Measurements from ENCODE around the gene NPC1. TPM values are rescaled to one million over a fixed set of nuclear protein-coding genes. Genes with fewer than 3 reads are reported as not detected.

NPC1 gene
- 65.6 TPM for polyA plus RNA-seq (2013, experiment 1 of 2)
- polyA plus RNA-seq (2013, experiment 2 of 2) = 62.1 TPM

GRCh38 chr18:23586249-23587196 is at the start of gene NPC1:
NPC1 (minus strand) TSS chr18:23586506; CDS start chr18:23586343, 163 bp downstream.
- under 1% methylated on average over 78 of the region's 95 CpGs for WGBS

GRCh38 chr18:23636071-23636399 is 49.7 kb upstream of the NPC1 start:
- H2BK120ac ChIP-seq (ENCODE audit: low read depth, low read length) = no peak overlapping the region
- no peak overlapping the region for H3K23ac ChIP-seq (ENCODE audit: low read length in 2 of 2)
- no peak overlapping the region for H2BK15ac ChIP-seq (ENCODE audit: low read depth, poor library complexity, severe bottlenecking)
- H4K91ac ChIP-seq (ENCODE audit: low read length) = no peak overlapping the region
- H3K36me3 ChIP-seq (ENCODE audit: control insufficient read depth in 1 of 2, insufficient read depth in 2 of 2, low read depth in 1 of 2, low read length in 2 of 2) = peaks cover 0 to 16% of the 10 kb centered on the region in 2 experiments
- no peak overlapping the region for H3K4me3 ChIP-seq (ENCODE audit: insufficient read depth in 1 of 2, low read depth in 1 of 2, low read length in 2 of 2)
- H2BK12ac ChIP-seq (ENCODE audit: low read length in 2 of 2) = no peak overlapping the region
- no peaks in the 10 kb centered on the region for H3K27me3 ChIP-seq (ENCODE audit: control insufficient read depth in 1 of 2, insufficient read depth in 1 of 2, low read length in 2 of 2)
- DNase-seq = no peak
- H3K4me1 ChIP-seq (ENCODE audit: control insufficient read depth, insufficient read depth, low read depth, low read length) = peaks cover 5% of the 10 kb centered on the region
- H3K4me2 ChIP-seq (ENCODE audit: low read length, poor library complexity, severe bottlenecking) = no peak overlapping the region
- no peak overlapping the region for H2BK5ac ChIP-seq (ENCODE audit: low read depth, low read length, poor library complexity, severe bottlenecking)
- no peak overlapping the region for H2AK5ac ChIP-seq (ENCODE audit: low read length, severe bottlenecking)
- H3K14ac ChIP-seq (ENCODE audit: low read length in 2 of 2) = no peak overlapping the region
- H3K18ac ChIP-seq (ENCODE audit: low read depth in 1 of 2, low read length in 2 of 2) = no peak overlapping the region
- H4K8ac ChIP-seq (ENCODE audit: low read length) = no peak overlapping the region
- 75% methylated on average over 1 of the region's 3 CpGs for whole genome bisulfite sequencing
- H3K4ac ChIP-seq (ENCODE audit: low read depth in 1 of 2, low read length in 2 of 2) = no peak overlapping the region
- H3K9me3 ChIP-seq (ENCODE audit: control insufficient read depth, low read length) = no peaks in the 10 kb centered on the region
- H3K9ac ChIP-seq (ENCODE audit: low read length) = no peak overlapping the region
- H2AFZ ChIP-seq (ENCODE audit: low read depth, low read length) = no peak overlapping the region
- no peak overlapping the region for H3K27ac ChIP-seq (ENCODE audit: low read length, poor library complexity, severe bottlenecking)
- H3K79me1 ChIP-seq (replicated peaks; ENCODE audit: low read length, poor library complexity, severe bottlenecking) = no peaks in the 10 kb centered on the region

More at GRCh38 chr18:23586249-23587196, at the start of gene NPC1:
- H2AFZ ChIP-seq (ENCODE audit: low read depth, low read length) = no peak within 1 kb of the TSS
- H3K9me3 ChIP-seq (ENCODE audit: control insufficient read depth, low read length) = no peaks in the 10 kb centered on the region
- H3K9ac ChIP-seq (ENCODE audit: low read length) = peak within 1 kb of the TSS; percentile 95
- H4K8ac ChIP-seq (ENCODE audit: low read length) = peak within 1 kb of the TSS; percentile 92
- H2BK5ac ChIP-seq (ENCODE audit: low read depth, low read length, poor library complexity, severe bottlenecking) = peak within 1 kb of the TSS; percentile 93
- H2BK12ac ChIP-seq (ENCODE audit: low read length in 2 of 2) = peak within 1 kb of the TSS; percentile 12 to 98
- peak within 1 kb of the TSS; percentile 96 for H3K4ac ChIP-seq (ENCODE audit: low read depth in 1 of 2, low read length in 2 of 2)
- H2AK5ac ChIP-seq (ENCODE audit: low read length, severe bottlenecking) = no peak within 1 kb of the TSS
- H3K79me1 ChIP-seq (replicated peaks; ENCODE audit: low read length, poor library complexity, severe bottlenecking) = peaks cover 6% of the 10 kb centered on the region
- peak within 1 kb of the TSS; percentile 37 to 46 for H3K23ac ChIP-seq (ENCODE audit: low read length in 2 of 2)
- peak within 1 kb of the TSS in 1 of 2 experiments; percentile 95 for H3K14ac ChIP-seq (ENCODE audit: low read length in 2 of 2)
- H3K36me3 ChIP-seq (ENCODE audit: control insufficient read depth in 1 of 2, insufficient read depth in 2 of 2, low read depth in 1 of 2, low read length in 2 of 2) = peaks cover 0 to 27% of the 10 kb centered on the region in 2 experiments
- peak within 1 kb of the TSS; percentile 98 for H3K18ac ChIP-seq (ENCODE audit: low read depth in 1 of 2, low read length in 2 of 2)
- peak within 1 kb of the TSS; percentile 99 for H4K91ac ChIP-seq (ENCODE audit: low read length)
- peak within 1 kb of the TSS; percentile 100 for H2BK15ac ChIP-seq (ENCODE audit: low read depth, poor library complexity, severe bottlenecking)
- H2BK120ac ChIP-seq (ENCODE audit: low read depth, low read length) = peak within 1 kb of the TSS; percentile 99
- peak within 1 kb of the TSS; percentile 86 for H3K4me2 ChIP-seq (ENCODE audit: low read length, poor library complexity, severe bottlenecking)
- peak within 1 kb of the TSS; percentile 99 for H3K27ac ChIP-seq (ENCODE audit: low read length, poor library complexity, severe bottlenecking)
- H3K27me3 ChIP-seq (ENCODE audit: control insufficient read depth in 1 of 2, insufficient read depth in 1 of 2, low read length in 2 of 2) = no peaks in the 10 kb centered on the region
- DNase-seq = peak; percentile 99
- peak within 1 kb of the TSS; percentile 86 to 93 for H3K4me3 ChIP-seq (ENCODE audit: insufficient read depth in 1 of 2, low read depth in 1 of 2, low read length in 2 of 2)
- peaks cover 15% of the 10 kb centered on the region for H3K4me1 ChIP-seq (ENCODE audit: control insufficient read depth, insufficient read depth, low read depth, low read length)

GRCh38 chr18:23635283-23636070 is 49.2 kb upstream of the NPC1 start:
- Histone ChIP-seq H3K23ac (ENCODE audit: low read length in 2 of 2) (no peak overlapping the region), H2BK120ac (ENCODE audit: low read depth, low read length) (no peak overlapping the region), H2BK12ac (ENCODE audit: low read length in 2 of 2) (no peak overlapping the region), H2AFZ (ENCODE audit: low read depth, low read length) (no peak overlapping the region), H3K4ac (ENCODE audit: low read depth in 1 of 2, low read length in 2 of 2) (no peak overlapping the region), H3K79me1 (replicated peaks; ENCODE audit: low read length, poor library complexity, severe bottlenecking) (no peaks in the 10 kb centered on the region), H3K9me3 (ENCODE audit: control insufficient read depth, low read length) (no peaks in the 10 kb centered on the region), H2BK15ac (ENCODE audit: low read depth, poor library complexity, severe bottlenecking) (no peak overlapping the region), H3K4me3 (ENCODE audit: insufficient read depth in 1 of 2, low read depth in 1 of 2, low read length in 2 of 2) (no peak overlapping the region), H3K18ac (ENCODE audit: low read depth in 1 of 2, low read length in 2 of 2) (no peak overlapping the region), H3K27ac (ENCODE audit: low read length, poor library complexity, severe bottlenecking) (no peak overlapping the region), H2BK5ac (ENCODE audit: low read depth, low read length, poor library complexity, severe bottlenecking) (no peak overlapping the region), H3K4me2 (ENCODE audit: low read length, poor library complexity, severe bottlenecking) (no peak overlapping the region), H3K4me1 (ENCODE audit: control insufficient read depth, insufficient read depth, low read depth, low read length) (peaks cover 5% of the 10 kb centered on the region), H4K8ac (ENCODE audit: low read length) (no peak overlapping the region), H3K36me3 (ENCODE audit: control insufficient read depth in 1 of 2, insufficient read depth in 2 of 2, low read depth in 1 of 2, low read length in 2 of 2) (peaks cover 0 to 14% of the 10 kb centered on the region in 2 experiments), H4K91ac (ENCODE audit: low read length) (no peak overlapping the region), H3K14ac (ENCODE audit: low read length in 2 of 2) (no peak overlapping the region), H3K27me3 (ENCODE audit: control insufficient read depth in 1 of 2, insufficient read depth in 1 of 2, low read length in 2 of 2) (no peaks in the 10 kb centered on the region), H2AK5ac (ENCODE audit: low read length, severe bottlenecking) (no peak overlapping the region), H3K9ac (ENCODE audit: low read length) (no peak overlapping the region)
- 62% methylated on average over 3 of the region's 6 CpGs for WGBS
- no peak for DNase-seq

GRCh38 chr18:23634692-23635091 is 48.4 kb upstream of the NPC1 start:
- Histone ChIP-seq H3K23ac (ENCODE audit: low read length in 2 of 2) (no peak overlapping the region), H2BK15ac (ENCODE audit: low read depth, poor library complexity, severe bottlenecking) (no peak overlapping the region), H3K9ac (ENCODE audit: low read length) (no peak overlapping the region), H4K8ac (ENCODE audit: low read length) (no peak overlapping the region), H2AK5ac (ENCODE audit: low read length, severe bottlenecking) (no peak overlapping the region), H2AFZ (ENCODE audit: low read depth, low read length) (no peak overlapping the region), H3K4ac (ENCODE audit: low read depth in 1 of 2, low read length in 2 of 2) (no peak overlapping the region), H3K27me3 (ENCODE audit: control insufficient read depth in 1 of 2, insufficient read depth in 1 of 2, low read length in 2 of 2) (no peaks in the 10 kb centered on the region), H3K14ac (ENCODE audit: low read length in 2 of 2) (no peak overlapping the region), H3K27ac (ENCODE audit: low read length, poor library complexity, severe bottlenecking) (no peak overlapping the region), H2BK5ac (ENCODE audit: low read depth, low read length, poor library complexity, severe bottlenecking) (no peak overlapping the region), H3K79me1 (replicated peaks; ENCODE audit: low read length, poor library complexity, severe bottlenecking) (no peaks in the 10 kb centered on the region), H2BK120ac (ENCODE audit: low read depth, low read length) (no peak overlapping the region), H3K18ac (ENCODE audit: low read depth in 1 of 2, low read length in 2 of 2) (no peak overlapping the region), H3K4me2 (ENCODE audit: low read length, poor library complexity, severe bottlenecking) (no peak overlapping the region), H4K91ac (ENCODE audit: low read length) (no peak overlapping the region), H3K9me3 (ENCODE audit: control insufficient read depth, low read length) (no peaks in the 10 kb centered on the region), H2BK12ac (ENCODE audit: low read length in 2 of 2) (no peak overlapping the region), H3K4me3 (ENCODE audit: insufficient read depth in 1 of 2, low read depth in 1 of 2, low read length in 2 of 2) (no peak overlapping the region), H3K36me3 (ENCODE audit: control insufficient read depth in 1 of 2, insufficient read depth in 2 of 2, low read depth in 1 of 2, low read length in 2 of 2) (peaks cover 0 to 13% of the 10 kb centered on the region in 2 experiments), H3K4me1 (ENCODE audit: control insufficient read depth, insufficient read depth, low read depth, low read length) (peaks cover 8% of the 10 kb centered on the region)
- WGBS = 96% methylated on average over 3 of the region's 3 CpGs
- no peak for DNase-seq
